HG03469 (cell line): ENCODE measurements around the gene SPATA32.

Experiments
- ATAC-seq: cut with Tn5 transposase; IDR thresholded peaks from one replicate; pipeline ENCODE4 v1.9.1; 2021; ENCODE audit warnings: mild to moderate bottlenecking, moderate library complexity, moderate number of reproducible peaks; ENCODE audit not compliant: unreplicated experiment

The SPATA32 gene

DNA sequence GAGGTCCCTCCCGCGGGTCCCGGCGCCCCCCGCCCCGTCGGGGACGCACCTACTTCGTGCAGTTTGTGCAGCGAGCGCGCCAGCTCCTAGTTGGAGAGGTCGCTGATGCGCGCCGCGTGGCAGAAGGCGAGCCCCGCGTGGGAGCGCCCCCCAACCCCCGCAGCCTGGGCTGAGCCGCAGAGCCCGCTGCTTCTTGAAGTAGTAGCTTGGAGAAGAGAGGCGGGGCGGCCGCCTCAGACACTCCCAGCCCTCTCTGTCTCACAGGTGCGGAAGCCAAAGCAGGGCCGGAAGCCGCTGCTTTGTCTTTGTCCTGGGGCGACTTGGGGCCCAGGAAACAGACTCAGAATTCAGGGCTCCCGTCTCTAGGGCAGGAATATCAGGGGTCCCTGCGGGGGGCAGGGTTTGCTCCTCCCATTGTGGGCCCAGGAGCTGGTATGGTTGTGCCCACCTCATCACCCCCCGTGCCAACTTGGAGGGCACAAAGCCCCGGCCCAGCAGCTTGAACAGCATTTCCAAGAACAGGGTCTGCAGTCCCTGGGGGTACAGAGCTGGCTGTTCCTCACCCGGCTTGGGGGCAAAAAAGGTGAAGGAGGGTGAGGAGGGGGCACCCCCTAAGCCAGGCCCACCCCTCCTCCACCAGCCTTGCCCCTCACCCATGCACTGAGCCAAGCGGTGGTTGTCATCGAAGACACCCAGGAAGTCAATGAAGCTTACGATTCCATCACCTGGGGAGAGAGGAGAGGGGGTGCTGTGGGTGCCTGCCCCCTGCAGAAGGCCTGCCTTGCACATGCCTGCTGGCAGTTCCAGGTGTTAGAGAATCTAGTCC lies 13.5 kb downstream of the SPATA32 start:
- ATAC-seq = peak; percentile 31

DNA sequence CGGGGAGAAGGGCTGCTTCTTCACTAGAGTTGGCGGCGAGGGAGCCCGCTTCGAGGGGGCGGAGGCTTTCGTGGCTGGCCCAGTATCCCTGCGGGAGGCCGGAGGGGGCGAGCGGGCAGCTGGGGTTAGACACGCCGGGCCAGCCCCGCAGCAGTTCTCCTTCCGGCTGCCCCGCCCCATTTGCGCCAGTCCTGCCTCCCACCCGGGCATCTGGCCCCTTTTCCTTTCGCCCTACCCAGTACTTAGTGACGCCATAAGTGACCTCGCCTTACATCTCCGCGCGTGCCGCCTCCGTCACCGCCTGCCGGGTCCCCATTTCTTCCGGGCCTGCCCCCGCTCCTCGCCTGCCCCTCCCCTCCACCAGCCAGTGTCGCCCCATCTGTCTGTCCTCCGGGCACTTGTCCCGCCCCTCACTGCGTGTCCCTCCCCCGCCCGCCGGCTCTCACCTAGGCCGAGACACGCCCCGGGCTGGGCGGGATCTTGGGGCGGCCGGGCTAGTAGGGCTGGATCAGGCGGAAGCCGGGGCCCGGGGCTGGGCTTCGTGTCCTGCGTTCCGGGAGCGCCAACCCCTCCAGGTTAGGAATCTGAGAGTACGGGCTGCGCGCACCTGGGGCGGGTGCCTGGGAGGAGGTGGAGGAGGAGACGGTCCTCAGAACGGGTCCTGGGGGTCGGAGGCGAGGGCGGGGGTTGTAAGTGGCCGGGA lies 14.3 kb downstream of the SPATA32 start:
- peak; percentile 32 for ATAC-seq

DNA sequence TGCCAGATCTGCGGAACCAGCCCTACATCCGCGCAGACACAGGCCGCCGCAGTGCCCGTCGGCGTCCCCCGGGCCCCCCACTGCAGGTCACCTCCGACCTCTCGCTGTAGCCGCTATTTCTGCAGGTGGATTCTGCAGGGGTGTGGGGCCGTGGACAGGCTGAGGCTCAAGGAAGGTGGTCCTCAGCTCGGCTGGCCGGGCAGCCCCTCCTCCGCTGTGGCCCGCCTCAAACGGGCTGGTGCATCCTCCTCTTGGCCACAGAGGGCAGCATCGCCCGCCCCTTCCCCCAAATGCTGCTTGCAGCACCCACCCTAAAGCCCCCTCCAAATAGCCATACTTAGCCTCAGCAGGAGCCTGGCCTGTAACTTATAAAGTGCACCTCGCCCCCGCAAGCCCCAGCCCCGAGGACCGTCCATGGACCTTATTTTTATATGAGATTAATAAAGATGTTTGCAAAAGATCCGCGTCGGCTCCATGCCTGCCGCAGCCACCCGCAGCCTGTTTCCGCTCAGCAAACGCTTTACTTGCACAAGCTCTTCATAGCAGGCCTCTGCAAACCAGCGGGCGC lies 14.9 kb downstream of the SPATA32 start:
- no peak for ATAC-seq

DNA sequence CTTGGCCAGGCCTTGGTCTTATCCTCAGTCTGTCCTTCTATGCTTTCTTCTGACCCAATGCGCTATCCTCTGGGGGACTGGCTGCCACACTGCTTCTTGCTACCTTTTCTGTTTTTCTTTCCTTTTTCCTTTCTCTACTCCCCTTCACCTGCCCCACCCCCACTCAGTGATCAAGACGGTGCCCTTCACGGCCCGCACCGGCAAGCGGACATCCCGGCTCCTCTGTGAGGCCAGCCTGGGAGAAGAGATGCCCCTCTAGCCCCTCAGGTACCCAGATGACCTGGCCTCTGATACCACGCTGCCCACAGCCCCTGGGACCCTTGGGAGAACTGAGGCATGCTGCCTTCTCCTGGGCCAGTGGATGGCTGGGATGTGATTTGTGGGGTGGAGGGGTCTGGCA lies 15.6 kb downstream of the SPATA32 start:
- no peak for ATAC-seq

DNA sequence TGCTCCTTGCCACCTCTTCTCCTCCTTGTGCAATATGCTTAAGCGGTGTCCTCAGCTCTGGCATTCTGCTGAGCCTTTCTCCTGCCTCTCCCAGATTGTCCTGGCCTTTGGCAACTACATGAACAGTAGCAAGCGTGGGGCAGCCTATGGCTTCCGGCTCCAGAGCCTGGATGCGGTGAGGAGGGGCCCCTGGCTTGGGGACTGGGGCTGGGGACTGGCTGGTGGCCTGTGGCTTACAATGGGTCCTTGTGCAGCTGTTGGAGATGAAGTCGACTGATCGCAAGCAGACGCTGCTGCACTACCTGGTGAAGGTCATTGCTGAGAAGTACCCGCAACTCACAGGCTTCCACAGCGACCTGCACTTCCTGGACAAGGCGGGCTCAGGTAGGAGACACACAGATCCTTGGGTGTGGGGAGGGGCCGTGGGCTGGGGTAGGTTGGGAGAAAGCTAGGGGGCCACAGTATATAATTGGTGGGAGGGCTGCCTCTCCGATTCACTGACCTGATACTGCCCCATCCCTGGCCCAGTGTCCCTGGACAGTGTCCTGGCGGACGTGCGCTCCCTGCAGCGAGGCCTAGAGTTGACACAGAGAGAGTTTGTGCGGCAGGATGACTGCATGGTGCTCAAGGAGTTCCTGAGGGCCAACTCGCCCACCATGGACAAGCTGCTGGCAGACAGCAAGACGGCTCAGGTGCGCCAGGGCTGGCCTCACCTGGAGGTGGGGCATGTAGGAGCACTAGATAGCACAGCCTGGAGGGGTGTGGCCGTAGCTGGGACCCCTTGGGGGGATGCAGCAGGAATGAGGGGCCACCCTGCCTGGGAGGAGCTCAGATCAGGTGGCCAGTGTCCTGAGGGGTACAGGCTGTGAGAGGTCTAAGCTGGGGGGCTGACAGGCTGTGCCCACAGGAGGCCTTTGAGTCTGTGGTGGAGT lies 16.9 kb downstream of the SPATA32 start:
- ATAC-seq = no peak

DNA sequence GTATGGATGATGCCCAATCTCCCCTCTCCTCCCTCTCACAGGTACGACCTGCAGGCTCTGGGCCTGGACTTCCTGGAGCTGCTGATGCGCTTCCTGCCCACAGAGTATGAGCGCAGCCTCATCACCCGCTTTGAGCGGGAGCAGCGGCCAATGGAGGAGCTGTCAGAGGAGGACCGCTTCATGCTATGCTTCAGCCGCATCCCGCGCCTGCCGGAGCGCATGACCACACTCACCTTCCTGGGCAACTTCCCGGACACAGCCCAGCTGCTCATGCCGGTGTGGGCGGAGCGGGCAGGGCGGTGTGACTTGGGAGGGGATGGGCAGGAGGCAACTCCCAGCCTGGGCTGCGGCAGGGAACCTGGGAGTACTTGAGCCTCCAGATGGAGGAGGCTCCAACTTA lies 18.1 kb downstream of the SPATA32 start:
- ATAC-seq = no peak

DNA sequence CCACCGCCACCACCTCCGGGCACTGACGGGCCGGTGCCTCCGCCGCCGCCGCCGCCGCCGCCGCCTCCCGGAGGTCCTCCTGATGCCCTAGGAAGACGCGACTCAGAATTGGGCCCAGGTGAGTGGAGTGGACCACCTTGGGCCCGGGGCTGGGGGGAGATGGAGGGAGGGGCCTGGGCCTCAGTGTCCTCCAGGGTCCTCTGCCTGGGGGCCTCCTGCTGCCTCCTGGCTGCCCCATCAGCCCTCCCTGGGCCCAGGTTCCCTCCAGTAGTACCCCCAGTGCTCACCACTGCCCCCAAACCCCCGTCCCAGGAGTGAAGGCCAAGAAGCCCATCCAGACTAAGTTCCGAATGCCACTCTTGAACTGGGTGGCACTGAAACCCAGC lies 19.9 kb downstream of the SPATA32 start:
- ATAC-seq = no peak

DNA sequence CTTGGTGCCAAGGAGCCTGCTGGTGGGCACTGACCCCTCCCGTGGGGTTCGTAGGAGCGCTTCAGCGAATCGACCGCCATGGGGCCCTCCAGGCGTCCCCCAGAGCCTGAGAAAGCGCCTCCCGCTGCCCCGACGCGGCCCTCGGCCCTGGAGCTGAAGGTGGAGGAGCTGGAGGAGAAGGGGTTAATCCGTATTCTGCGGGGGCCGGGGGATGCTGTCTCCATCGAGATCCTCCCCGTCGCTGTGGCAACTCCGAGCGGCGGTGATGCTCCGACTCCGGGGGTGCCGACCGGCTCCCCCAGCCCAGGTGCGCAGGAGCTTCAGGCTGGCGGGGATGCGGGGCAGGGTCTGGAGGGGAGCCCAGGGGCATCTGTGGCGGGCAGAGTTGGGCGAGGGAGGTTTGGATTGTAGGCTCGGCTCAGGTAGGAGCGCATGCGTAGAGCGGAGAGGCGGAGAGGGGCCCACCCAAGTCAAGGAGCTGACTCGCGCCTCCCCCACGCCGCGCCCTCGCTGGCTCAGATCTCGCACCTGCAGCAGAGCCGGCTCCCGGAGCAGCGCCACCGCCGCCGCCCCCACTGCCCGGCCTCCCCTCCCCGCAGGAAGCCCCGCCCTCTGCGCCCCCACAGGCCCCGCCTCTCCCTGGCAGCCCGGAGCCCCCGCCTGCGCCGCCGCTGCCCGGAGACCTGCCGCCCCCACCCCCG lies 20.4 kb downstream of the SPATA32 start:
- ATAC-seq = no peak

DNA sequence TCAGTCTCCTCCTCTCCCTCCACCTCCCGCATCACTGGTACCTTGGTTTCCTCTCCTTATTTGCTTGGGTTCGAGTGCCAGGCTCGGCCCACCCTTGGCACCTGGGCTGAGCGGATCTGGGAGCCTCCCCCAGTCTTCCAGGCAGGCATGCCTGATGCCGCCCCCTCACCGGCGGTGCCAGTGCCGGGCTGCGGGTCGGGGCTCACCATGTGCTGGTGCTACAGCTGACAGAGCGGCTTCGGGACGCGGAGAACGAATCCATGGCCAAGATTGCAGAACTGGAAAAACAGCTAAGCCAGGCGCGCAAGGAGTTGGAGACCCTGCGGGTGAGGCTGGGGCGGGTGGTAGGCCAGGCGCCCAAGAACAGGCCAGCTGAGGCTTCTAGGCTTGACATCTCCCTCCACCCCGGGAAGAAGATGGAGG lies 21.0 kb downstream of the SPATA32 start:
- no peak for ATAC-seq

DNA sequence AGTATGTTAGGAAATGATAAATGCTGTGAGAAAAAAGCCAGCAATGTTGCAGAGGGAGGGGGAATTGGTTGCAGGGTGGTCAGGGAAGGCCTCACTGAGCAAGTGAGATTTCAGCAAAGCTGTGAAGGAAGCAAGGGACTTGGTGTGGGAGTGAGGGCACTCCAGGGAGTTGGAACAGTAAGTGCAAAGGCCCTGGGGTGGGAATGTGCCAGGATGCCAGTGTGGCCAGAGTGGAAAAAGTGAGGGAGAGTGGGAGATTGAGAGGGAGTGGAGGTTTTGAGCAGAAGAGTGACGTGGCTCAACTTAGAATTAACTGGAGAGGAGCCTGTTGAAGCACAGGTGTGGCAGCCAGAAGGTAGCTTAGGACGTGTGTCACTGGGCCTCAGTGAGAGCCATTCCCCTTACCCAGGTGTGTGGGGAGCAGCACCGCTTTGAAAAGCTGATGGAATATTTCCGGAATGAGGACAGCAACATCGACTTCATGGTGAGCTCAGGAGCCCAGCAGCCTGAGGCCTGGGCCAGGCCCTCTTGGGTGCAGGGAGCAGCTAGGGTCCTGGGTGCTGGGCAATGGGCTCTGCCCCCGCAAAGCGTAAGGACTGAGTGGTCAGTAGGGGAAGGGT lies 23.6 kb downstream of the SPATA32 start:
- no peak for ATAC-seq

DNA sequence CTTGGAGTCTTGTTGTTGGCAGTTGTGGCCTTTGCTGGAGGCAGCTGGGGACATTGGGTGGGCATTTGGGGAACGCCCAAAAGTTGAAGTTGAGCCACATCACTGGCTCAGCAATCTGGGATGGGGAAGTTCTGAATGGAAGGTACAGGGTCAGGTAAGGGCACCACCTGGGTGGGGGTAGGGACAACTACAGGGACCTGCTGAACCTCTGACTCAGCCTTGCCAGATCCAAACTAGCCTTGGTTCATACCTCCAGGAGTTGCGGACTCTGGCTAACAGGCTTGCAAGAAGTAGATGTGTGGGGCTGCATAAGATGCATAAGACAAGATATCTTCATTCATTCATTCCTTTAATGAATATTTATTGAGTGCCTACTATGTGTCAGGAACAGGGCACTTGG lies 24.2 kb downstream of the SPATA32 start:
- ATAC-seq = no peak

DNA sequence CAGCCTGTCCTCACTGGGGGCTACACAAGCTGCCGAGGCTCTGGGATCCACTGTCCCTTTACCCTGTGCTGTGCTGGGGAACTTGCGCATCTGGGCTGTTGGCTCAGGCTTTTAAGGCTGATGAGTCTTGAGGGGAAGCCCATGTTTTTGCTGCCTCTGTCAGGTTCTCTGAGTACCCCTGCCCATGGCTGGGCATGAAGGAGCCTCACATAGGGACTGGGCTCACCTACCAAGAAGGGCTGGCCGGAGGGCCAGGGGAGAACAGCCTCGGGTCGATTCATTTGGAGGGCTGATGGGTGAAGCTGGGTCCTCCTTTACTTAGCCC lies 25.6 kb downstream of the SPATA32 start:
- ATAC-seq = no peak

DNA sequence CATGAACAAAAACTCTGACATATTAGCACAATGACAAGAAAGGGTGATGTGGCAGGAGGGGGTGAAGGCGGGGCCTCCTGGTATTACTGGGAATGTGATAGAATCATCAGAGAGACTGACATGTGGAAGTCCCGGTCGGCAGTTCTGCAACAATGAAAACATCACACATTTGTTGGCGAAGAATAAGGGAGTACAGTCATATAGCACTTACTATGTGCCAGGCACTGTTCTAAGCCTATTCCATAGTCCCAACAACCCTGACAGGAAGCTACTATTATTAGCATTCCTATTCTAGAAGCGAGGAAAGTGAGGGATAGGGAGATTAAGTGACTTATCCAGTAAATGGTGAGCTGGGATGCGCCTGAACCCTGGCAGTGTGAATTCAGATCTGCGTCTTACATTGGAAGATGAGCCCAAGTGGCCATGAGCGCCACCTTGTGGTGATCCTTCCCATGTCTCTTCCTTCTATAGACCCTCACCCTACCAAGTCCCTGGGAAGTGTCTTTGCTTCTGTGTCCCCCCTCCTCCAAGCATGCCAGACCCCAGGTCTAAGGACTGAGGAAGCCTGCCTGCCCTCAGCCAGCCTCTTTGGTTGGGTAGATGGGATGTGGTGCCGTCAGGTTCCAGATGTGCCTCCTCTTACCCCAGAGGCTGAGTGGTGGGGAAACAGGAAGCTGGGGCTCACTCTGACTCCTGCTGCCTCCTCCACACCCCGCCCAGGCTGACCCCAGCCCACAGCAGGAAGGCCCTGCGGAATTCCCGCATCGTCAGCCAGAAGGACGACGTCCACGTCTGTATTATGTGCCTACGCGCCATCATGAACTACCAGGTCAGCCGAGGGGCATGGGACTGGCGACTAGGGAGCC lies 26.2 kb downstream of the SPATA32 start:
- no peak for ATAC-seq

DNA sequence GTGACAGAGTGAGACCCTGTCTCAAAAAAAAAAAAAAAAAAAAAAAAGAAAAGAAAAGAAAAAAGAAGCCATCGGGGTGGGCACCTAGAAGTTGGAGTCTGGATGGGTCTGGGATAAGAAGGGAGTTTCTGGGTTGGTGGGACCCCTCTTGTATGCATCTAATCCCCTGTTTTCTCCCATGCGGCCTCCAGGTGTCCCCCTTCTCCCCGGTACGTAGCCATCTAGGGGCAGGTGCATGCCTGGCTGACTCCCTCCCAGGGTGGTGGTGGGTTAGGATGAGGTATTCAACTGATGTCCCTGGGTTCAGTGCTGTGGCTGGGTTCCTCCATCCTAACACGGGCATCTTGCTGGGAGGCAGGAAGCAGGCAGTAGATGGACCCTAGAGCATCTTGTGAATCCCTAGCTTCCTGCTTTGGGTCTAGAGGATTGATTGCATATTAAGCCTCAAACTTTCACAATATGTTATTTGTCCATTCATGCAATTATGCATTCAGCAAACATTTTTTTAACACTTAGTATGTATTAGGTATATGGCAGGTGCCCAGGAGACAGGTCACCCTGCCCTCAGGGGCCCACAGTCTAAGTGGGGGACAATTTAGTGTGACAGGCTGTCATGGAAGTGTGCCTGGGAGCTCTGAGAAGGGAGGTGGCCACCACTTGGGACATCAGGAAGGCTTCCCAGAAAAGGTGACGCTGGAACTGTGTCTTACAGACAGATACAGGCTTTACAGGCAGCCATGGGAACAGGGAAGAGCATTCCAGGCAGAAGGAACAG lies 27.1 kb downstream of the SPATA32 start:
- ATAC-seq = no peak

DNA sequence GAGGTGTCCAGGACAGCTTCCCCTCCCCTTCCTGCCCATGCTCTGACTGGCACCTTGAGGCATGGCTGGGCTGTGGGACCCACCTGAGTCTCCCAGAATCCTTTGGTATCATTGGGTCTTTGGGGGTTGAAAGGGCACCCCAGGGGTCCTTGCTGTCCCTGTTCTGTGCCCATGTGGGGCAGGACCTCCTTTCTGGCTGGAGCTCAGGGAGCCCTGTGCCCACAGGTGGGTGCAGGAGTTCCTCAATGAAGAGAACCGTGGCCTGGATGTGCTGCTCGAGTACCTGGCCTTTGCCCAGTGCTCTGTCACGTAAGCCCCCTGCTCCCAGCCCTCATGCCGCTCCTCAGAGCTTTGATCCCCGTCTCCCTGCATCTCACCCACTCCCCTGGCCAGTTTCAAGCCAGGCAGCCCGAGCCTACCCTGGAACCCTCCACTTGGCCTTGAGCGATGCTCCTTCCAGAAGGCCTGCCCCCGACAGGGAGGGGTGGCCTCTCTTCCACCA lies 28.4 kb downstream of the SPATA32 start:
- no peak for ATAC-seq

DNA sequence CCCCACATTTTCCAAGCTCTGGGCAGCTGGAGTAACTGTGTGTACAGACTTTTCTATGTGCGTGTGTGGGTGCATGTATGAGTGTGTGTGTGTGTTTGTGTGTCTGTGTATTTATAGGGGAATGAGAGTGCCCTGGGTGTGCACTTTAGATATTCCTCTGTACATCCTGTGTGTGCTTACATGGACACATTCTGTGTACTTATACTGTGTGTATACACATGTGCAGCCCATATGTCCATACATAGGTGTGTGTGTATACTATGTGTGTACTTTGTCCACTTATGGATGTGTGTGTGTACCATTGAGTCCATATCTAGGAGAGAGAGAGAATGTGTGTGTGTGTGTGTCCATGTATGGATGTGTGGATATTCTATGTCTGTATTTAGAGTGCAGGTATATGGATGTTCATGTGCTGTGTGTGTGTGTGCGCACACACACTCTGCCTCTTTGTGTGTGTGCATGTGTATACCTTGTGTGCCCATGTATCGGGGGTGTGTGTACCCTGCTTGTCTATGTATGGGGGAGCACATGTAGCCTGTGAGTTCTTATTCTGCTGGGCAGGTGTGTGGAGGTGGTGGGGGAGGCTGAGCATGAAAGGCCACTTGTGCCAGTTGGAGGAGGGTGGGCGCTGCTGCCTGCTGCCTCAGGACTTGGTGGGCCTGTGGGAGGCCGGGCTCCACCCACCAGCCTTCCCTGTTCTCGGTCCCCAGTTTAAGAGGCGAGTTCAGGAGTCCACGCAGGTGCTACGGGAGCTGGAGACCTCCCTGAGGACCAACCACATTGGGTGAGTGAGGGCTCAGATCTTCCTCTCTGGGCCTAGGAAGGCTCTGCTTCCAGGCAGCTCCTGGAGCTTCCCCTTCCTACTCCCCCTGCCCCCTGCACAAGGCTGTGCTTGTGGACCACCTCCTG lies 29.1 kb downstream of the SPATA32 start:
- no peak for ATAC-seq

DNA sequence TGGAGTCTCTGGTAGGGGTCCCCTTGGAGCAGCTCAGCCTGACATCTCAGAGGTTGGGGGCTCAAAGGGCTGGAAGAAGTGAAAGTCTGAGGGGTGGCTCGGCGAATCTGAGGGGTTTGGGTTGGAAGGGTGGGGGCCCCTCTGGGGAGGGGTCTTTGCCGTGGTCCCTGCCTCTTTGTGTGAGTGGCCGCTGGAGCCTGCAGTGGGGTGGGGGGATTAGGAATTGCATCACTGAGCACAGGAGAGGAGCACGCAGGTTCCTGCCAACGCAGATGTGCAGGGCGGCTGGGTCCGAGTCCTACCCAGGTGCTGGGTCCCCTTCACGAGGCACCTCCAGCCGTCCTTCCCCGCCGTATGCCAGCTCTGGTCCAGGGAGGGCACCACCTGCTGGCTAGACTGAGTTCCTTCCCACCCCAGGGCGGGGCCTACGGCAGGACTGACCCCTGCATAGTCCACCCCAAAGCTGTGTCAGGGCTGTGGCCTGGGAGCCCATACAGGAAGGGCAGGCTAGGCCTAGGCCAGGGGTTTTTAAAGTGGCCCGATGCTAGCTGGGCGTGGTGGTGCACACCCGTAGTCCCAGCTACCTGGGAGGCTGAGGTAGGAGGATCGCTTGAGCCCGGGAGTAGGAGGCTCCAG lies 30.3 kb downstream of the SPATA32 start:
- ATAC-seq = no peak
